Neutrophil (primary cell): ENCODE results near the gene PRTFDC1.

Experiments
- H3K27ac ChIP-seq: fragments of 200-600 bp; sonication (generic); 2 replicates; pipeline ENCODE4 v1.5.1; 2016; ENCODE audit warnings: mild to moderate bottlenecking, moderate library complexity
- H3K27me3 ChIP-seq: fragments of 200-600 bp; sonication (generic); 2 replicates; pipeline ENCODE4 v1.6.0; 2016; ENCODE audit warnings: mild to moderate bottlenecking
- H3K36me3 ChIP-seq: fragments of 200-600 bp; sonication (generic); 2 replicates; pipeline ENCODE4 v1.5.1; 2017
- H3K4me1 ChIP-seq, 2 experiments: fragments of 200-600 bp in 1 of 2; sonication (generic) in 1 of 2; 1 replicate in 1 of 2; 2 replicates in 1 of 2; pipeline versions ENCODE4 v1.5.1 to v1.6.1; 2013 to 2016; ENCODE audit warnings: low read depth in 1 of 2, low read length in 1 of 2, mild to moderate bottlenecking in 1 of 2, moderate library complexity in 1 of 2; ENCODE audit not compliant: control insufficient read depth in 1 of 2, insufficient read depth in 1 of 2
- H3K4me3 ChIP-seq, 2 experiments: fragments of 200-600 bp in 1 of 2; sonication (generic) in 1 of 2; 1 replicate in 1 of 2; 2 replicates in 1 of 2; pipeline ENCODE4 v1.5.1; 2013 to 2016; ENCODE audit warnings: low read depth in 1 of 2, low read length in 1 of 2, mild to moderate bottlenecking in 1 of 2, moderate library complexity in 1 of 2
- H3K9me3 ChIP-seq: fragments of 200-600 bp; sonication (generic); 2 replicates; pipeline ENCODE4 v1.5.1; 2016
- TF ChIP-seq, protein P1 (sequence below): fragments of 200-600 bp; sonication (generic); IDR thresholded peaks from 2 replicates; pipeline ENCODE4 v1.5.1; 2016; ENCODE audit warnings: antibody characterized with exemption

The PRTFDC1 gene

GRCh38 chr10:24965051-24965450 is 12.6 kb upstream of the PRTFDC1 start:
- Histone ChIP-seq H3K9me3 (no peaks in the 10 kb centered on the region), H3K4me3 (no peak overlapping the region), H3K36me3 (no peaks in the 10 kb centered on the region), H3K27me3 (no peaks in the 10 kb centered on the region), H3K4me1 (no peaks in the 10 kb centered on the region), H3K27ac (no peak overlapping the region)
- TF ChIP-seq, protein P1, sequence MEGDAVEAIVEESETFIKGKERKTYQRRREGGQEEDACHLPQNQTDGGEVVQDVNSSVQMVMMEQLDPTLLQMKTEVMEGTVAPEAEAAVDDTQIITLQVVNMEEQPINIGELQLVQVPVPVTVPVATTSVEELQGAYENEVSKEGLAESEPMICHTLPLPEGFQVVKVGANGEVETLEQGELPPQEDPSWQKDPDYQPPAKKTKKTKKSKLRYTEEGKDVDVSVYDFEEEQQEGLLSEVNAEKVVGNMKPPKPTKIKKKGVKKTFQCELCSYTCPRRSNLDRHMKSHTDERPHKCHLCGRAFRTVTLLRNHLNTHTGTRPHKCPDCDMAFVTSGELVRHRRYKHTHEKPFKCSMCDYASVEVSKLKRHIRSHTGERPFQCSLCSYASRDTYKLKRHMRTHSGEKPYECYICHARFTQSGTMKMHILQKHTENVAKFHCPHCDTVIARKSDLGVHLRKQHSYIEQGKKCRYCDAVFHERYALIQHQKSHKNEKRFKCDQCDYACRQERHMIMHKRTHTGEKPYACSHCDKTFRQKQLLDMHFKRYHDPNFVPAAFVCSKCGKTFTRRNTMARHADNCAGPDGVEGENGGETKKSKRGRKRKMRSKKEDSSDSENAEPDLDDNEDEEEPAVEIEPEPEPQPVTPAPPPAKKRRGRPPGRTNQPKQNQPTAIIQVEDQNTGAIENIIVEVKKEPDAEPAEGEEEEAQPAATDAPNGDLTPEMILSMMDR: no peak

- H3K4me1 ChIP-seq: no peaks in the 10 kb centered on the region
- H3K36me3 ChIP-seq: no peaks in the 10 kb centered on the region
- TF ChIP-seq, protein P1: no peak
- no peak overlapping the region for H3K4me3 ChIP-seq
- H3K9me3 ChIP-seq: no peaks in the 10 kb centered on the region
- no peaks in the 10 kb centered on the region for H3K27me3 ChIP-seq
- H3K27ac ChIP-seq: no peak overlapping the region
Observed at GRCh38 chr10:24963521-24964041, 11.2 kb upstream of the PRTFDC1 start.

- Histone ChIP-seq H3K4me1 (no peaks in the 10 kb centered on the region), H3K36me3 (no peaks in the 10 kb centered on the region), H3K9me3 (no peaks in the 10 kb centered on the region), H3K27ac (no peak overlapping the region), H3K4me3 (no peak overlapping the region), H3K27me3 (no peaks in the 10 kb centered on the region)
- TF ChIP-seq, protein P1: no peak
Observed at GRCh38 chr10:24962995-24963394, 10.6 kb upstream of the PRTFDC1 start.

GRCh38 chr10:24961582-24961981 is 9.2 kb upstream of the PRTFDC1 start:
- Histone ChIP-seq H3K27ac (no peak overlapping the region), H3K9me3 (no peaks in the 10 kb centered on the region), H3K4me3 (no peak overlapping the region), H3K27me3 (no peaks in the 10 kb centered on the region), H3K36me3 (no peaks in the 10 kb centered on the region), H3K4me1 (no peaks in the 10 kb centered on the region)
- TF ChIP-seq, protein P1: no peak

- Histone ChIP-seq H3K4me1 (no peaks in the 10 kb centered on the region), H3K27ac (no peak overlapping the region), H3K4me3 (no peak overlapping the region), H3K9me3 (no peaks in the 10 kb centered on the region), H3K27me3 (peaks cover 6% of the 10 kb centered on the region), H3K36me3 (no peaks in the 10 kb centered on the region)
- TF ChIP-seq, protein P1: no peak
Observed at GRCh38 chr10:24959382-24959730, 7.0 kb upstream of the PRTFDC1 start.
